Measurements from ENCODE around the gene REST.
"Not testable (repeated sequence)": the region's sequence is repeated elsewhere in the genome, so short reads cannot be mapped to it uniquely, and the experiment has no call there.

REST gene

DNA sequence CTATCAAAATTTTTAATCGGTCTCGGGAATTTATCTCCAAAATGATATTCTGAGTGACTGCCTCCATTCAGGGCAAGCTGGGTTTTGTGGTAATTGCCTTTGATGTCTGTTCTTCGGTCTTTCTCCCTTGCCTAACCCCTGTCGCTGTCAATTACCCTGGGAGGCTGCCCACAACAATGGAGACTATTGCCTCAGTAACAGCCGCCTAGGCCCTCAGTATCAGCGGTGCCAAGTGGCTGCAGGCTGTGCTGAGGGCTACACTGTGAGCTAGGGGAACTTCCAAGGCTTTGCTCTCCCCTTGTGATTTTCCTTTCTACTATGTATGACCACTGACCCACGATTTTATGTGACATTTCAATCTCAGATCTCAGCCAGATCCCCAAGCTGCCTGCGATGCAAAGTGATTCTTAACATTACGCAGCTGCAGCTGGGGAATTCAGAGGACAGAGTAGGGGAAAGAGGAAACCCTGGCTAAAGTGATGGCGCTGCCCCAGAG, 36.3 kb upstream of the REST start:
- TF ChIP-seq, protein P1, sequence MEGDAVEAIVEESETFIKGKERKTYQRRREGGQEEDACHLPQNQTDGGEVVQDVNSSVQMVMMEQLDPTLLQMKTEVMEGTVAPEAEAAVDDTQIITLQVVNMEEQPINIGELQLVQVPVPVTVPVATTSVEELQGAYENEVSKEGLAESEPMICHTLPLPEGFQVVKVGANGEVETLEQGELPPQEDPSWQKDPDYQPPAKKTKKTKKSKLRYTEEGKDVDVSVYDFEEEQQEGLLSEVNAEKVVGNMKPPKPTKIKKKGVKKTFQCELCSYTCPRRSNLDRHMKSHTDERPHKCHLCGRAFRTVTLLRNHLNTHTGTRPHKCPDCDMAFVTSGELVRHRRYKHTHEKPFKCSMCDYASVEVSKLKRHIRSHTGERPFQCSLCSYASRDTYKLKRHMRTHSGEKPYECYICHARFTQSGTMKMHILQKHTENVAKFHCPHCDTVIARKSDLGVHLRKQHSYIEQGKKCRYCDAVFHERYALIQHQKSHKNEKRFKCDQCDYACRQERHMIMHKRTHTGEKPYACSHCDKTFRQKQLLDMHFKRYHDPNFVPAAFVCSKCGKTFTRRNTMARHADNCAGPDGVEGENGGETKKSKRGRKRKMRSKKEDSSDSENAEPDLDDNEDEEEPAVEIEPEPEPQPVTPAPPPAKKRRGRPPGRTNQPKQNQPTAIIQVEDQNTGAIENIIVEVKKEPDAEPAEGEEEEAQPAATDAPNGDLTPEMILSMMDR (conservative IDR thresholded peaks at IDR 0.05; ENCODE audit: low read depth, low read length), result no peak
- no peak overlapping the region for H3K4me3 ChIP-seq (ENCODE audit: low read length)
- DNase-seq (ENCODE audit: low read depth), result no peak

DNA sequence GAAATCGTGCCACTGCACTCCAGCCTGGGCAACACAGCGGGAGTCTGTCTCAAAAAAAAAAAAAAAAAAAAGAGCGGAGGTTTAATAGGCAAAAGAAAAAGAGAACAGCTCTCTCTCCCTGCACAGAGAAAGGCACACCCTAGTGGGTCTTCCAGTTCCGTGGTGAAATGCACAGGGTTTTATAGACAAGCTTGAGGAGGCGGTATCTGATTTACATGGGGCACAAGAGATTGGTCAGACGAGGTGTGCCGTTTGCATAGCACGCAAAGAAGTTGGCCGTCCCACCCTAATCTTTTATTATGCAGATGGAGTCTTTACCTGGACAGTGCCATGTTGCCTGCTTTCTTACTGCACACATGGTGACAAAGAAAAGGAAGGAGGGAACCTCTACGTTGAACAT, 33.5 kb upstream of the REST start:
- no peak overlapping the region for H3K4me3 ChIP-seq (ENCODE audit: low read length)
- DNase-seq (ENCODE audit: low read depth), result no peak
- TF ChIP-seq, protein P1 (conservative IDR thresholded peaks at IDR 0.05; ENCODE audit: low read depth, low read length), result no peak

DNA sequence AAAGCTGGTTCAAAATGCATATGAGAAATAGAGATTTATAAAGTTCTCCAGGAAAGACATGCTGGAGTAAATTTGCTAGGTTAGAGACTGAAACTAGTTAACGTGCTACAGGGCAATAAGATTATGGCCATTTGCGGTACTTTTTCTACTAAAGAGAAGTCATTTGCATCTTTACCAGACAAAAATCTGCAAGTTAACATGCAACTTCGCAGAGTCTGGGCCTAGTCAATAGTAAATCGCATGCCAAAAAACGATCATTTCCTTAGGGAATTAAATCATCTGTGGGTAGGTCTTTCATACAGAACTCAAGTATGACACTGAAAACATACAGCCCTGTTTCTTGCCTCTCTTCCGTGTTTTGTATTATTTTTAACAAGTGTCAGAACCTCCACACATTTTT, 32.8 kb upstream of the REST start:
- DNase-seq (ENCODE audit: low read depth), result no peak
- H3K4me3 ChIP-seq (ENCODE audit: low read length), result no peak overlapping the region
- TF ChIP-seq, protein P1 (conservative IDR thresholded peaks at IDR 0.05; ENCODE audit: low read depth, low read length), result no peak

DNA sequence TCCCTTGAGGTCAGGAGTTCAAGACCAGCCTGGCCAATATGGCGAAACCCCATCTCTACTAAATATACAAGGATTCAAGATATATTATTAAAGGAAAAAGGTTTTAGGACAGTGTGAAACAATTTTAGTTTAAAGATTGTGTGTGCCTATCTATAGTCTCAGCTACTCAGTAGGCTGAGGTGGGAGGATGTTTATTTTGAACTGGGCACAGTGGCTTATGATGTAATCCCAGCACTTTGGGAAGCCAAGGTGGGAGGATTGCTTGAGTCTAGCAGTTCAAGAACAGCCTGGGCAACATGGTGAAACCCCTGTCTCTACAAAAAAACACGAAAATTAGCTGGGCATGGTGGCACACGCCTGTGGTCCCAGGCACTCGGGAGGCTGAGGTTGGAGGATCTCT, 31.4 kb upstream of the REST start:
- DNase-seq (ENCODE audit: low read depth), result no peak
- H3K4me3 ChIP-seq (ENCODE audit: low read length), result no peak overlapping the region
- TF ChIP-seq, protein P1 (conservative IDR thresholded peaks at IDR 0.05; ENCODE audit: low read depth, low read length), result no peak

DNA sequence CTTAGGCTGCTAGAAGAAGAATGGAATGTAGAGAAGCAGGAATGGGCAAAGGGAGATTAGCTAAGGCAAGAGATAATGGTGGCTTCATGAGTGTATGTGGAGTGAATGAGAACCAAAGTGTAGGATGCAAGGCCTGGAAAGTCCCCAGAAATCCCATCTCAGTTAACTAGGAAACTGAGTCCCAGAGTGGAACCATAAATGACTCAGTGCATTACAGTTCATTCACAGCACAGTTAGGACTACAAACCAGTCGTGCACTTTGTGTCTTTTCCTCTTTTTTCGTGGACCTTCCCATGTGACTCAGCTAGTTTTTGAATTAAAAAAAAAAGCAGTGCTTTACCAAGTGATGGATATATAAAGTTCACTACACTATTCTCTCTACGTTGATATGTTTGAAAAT, 27.7 kb upstream of the REST start:
- TF ChIP-seq, protein P1 (conservative IDR thresholded peaks at IDR 0.05; ENCODE audit: low read depth, low read length), result no peak
- no peak for DNase-seq (ENCODE audit: low read depth)
- H3K4me3 ChIP-seq (ENCODE audit: low read length), result no peak overlapping the region

DNA sequence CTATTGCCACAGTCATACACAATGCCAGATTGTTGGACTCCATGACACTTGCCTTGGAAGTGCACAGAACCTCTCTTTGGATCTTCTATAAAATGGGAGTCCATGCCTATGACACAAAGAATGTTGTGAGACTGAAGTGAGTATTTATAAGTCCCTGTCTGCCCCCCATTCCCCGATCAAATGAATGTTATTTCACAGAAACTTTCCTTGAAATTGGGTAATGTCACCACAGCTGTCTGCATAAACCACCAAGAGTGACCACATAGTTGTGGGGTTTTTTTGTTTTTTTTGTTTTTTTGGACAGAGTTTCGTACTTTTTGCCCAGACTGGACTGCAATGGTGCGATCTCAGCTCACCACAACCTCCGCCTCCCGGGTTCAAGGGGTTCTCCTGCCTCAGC, 27.1 kb upstream of the REST start:
- H3K4me3 ChIP-seq (ENCODE audit: low read length), result no peak overlapping the region
- no peak for DNase-seq (ENCODE audit: low read depth)
- TF ChIP-seq, protein P1 (conservative IDR thresholded peaks at IDR 0.05; ENCODE audit: low read depth, low read length), result no peak

DNA sequence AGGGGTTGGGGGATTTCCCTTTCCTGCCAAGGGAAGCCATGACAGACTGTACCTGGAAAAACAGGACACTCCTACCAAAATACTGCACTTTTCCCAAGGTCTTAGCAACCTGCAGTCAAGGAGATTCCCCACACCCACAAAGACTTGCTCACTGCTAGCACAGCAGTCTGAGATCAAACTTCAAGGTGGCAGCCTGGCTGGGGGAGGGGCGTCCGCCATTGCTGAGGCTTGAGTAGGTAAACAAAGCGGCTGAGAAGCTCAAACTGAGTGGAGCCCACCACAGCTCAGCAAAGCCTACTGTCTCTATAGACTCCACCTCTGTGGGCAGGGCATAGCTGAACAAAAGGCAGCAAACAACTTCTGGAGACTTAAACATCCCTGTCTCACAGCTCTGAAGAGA, 23.2 kb upstream of the REST start:
- not testable (repeated sequence) for H3K4me3 ChIP-seq (ENCODE audit: low read length); DNase-seq (ENCODE audit: low read depth)

DNA sequence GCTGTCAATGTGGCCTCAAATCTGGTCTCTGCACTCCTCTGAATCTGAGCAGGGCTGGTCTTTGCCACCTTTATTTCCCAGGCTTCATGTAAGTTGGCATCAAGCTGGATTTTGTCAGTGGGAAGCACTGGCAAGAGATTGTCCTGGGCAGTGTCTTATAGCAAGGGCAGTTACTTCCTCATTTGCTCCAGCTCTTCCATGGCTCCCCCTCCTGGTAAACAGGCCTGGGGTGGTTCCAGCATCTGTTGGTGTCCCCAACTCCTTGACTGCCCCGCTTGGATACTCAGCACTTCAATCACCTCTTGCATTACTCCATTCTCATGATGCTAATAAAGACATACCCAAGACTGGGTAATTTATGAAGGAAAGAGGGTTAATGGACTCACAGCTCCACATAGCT, 15.0 kb upstream of the REST start:
- DNase-seq (ENCODE audit: low read depth), result no peak
- TF ChIP-seq, protein P1 (conservative IDR thresholded peaks at IDR 0.05; ENCODE audit: low read depth, low read length), result no peak
- no peak overlapping the region for H3K4me3 ChIP-seq (ENCODE audit: low read length)

DNA sequence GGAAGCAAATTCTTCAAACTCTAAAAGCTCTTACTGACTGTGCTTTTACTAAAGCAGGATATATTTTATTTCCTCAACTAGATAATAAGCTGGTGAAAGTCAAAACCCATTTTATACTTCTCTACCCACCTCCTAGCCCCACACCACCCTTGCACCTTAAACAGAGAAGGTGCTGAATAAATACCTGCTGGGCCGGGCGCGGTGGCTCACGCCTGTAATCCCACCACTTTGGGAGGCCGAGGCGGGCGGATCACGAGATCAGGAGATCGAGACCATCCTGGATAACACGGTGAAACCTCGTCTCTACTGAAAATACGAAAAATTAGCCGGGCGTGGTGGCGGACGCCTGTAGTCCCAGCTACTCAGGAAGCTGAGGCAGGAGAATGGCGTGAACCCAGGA, 9.9 kb upstream of the REST start:
- not testable (repeated sequence) for H3K4me3 ChIP-seq (ENCODE audit: low read length); DNase-seq (ENCODE audit: low read depth)

DNA sequence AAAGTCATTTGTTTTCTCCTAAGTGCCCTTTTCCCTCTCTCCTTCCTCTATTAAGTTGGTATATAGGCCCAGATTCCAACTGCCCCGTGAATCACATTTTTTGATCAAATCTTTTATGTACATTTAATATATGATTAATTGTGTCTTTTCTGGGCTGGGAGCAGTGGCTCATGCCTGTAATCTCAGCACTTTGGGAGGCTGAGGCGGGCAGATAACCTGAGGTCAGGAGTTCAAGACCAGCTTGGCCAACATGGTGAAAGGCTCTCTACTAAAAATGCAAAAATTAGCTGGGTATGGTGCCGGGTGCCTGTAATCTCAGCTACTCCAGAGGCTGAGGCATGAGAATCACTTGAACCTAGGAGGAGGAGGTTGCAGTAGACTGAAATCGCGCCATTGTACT, 7.5 kb upstream of the REST start:
- not testable (repeated sequence) for H3K4me3 ChIP-seq (ENCODE audit: low read length); DNase-seq (ENCODE audit: low read depth)
